Neuronal stem cell (in vitro differentiated cells): ENCODE measurements around the gene ATG16L2.

Experiments used
- DNase-seq: peaks from one replicate; pipeline ENCODE4 v3.0.0-alpha.2; 2013; ENCODE audit warnings: low spot score
- H2AFZ ChIP-seq: one replicate; pipeline ENCODE4 v1.6.1; 2013; ENCODE audit warnings: mild to moderate bottlenecking, low read length, inconsistent platforms
- H2AK5ac ChIP-seq: 2 replicates; pipeline ENCODE4 v1.6.1; 2013; ENCODE audit warnings: low read depth, mild to moderate bottlenecking, inconsistent platforms, low read length, moderate library complexity, mixed read lengths
- H2BK120ac ChIP-seq: 2 replicates; pipeline ENCODE4 v1.6.1; 2013; ENCODE audit warnings: low read depth, mild to moderate bottlenecking, inconsistent platforms, low read length, moderate library complexity, mixed read lengths
- H2BK12ac ChIP-seq: one replicate; pipeline ENCODE4 v1.6.1; 2013; ENCODE audit warnings: low read length, inconsistent platforms
- H2BK15ac ChIP-seq: 2 replicates; pipeline ENCODE4 v1.6.1; 2013; ENCODE audit warnings: mild to moderate bottlenecking, low read length, inconsistent platforms, mixed read lengths
- H2BK5ac ChIP-seq: one replicate; pipeline ENCODE4 v1.6.1; 2013; ENCODE audit warnings: inconsistent platforms, mild to moderate bottlenecking, low read length, moderate library complexity
- H3K14ac ChIP-seq: one replicate; pipeline ENCODE4 v1.6.1; 2013; ENCODE audit warnings: low read length, inconsistent platforms
- H3K18ac ChIP-seq: 2 replicates; pipeline ENCODE4 v1.6.1; 2013; ENCODE audit warnings: low read length, inconsistent platforms
- H3K23ac ChIP-seq: 2 replicates; pipeline ENCODE4 v1.6.1; 2013; ENCODE audit warnings: low read depth, mild to moderate bottlenecking, mixed read lengths, low read length, inconsistent platforms; ENCODE audit not compliant: poor library complexity
- H3K27ac ChIP-seq: replicated peaks from 3 replicates; pipeline ENCODE4 v1.5.1; 2013; ENCODE audit warnings: low read length, inconsistent platforms
- H3K27me3 ChIP-seq, 3 experiments: 2 replicates each; pipeline ENCODE4 v1.6.1; 2013; ENCODE audit warnings: low read length in 3 of 3, mild to moderate bottlenecking in 2 of 3, inconsistent platforms in 1 of 3, low read depth in 1 of 3, mixed read lengths in 1 of 3, moderate library complexity in 1 of 3; ENCODE audit not compliant: control insufficient read depth in 3 of 3, insufficient read depth in 3 of 3
- H3K36me3 ChIP-seq, 2 donors: replicated peaks in 1 of 2; 2 replicates each; pipeline ENCODE4 v1.6.1; 2013; ENCODE audit warnings: low read length in 2 of 2; ENCODE audit not compliant: control insufficient read depth in 2 of 2, insufficient read depth in 2 of 2
- H3K4ac ChIP-seq: 2 replicates; pipeline ENCODE4 v1.6.1; 2013; ENCODE audit warnings: inconsistent platforms, mild to moderate bottlenecking, low read length, moderate library complexity
- H3K4me1 ChIP-seq, 2 donors: 1 replicate in 1 of 2; 2 replicates in 1 of 2; pipeline ENCODE4 v1.6.1; 2013; ENCODE audit warnings: low read length in 2 of 2, low read depth in 1 of 2; ENCODE audit not compliant: control insufficient read depth in 2 of 2, insufficient read depth in 1 of 2
- H3K4me2 ChIP-seq: one replicate; pipeline ENCODE4 v1.6.1; 2013; ENCODE audit warnings: mild to moderate bottlenecking, low read length, inconsistent platforms; ENCODE audit not compliant: insufficient read depth, poor library complexity, severe bottlenecking
- H3K4me3 ChIP-seq, 2 donors: 2 replicates each; pipeline ENCODE4 v1.5.1; 2013; ENCODE audit warnings: low read length in 2 of 2, mild to moderate bottlenecking in 2 of 2, inconsistent platforms in 1 of 2, moderate library complexity in 1 of 2
- H3K79me1 ChIP-seq: one replicate; pipeline ENCODE4 v1.6.1; 2013; ENCODE audit warnings: low read depth, mild to moderate bottlenecking, inconsistent platforms, low read length, moderate library complexity
- H3K9ac ChIP-seq: one replicate; pipeline ENCODE4 v1.6.1; 2013; ENCODE audit warnings: mild to moderate bottlenecking, low read depth, low read length, inconsistent platforms; ENCODE audit not compliant: poor library complexity
- H3K9me3 ChIP-seq, 2 donors: replicated peaks in 1 of 2; 2 replicates each; pipeline versions ENCODE3 to v1.6.1; 2013; ENCODE audit warnings: low read length in 2 of 2, mild to moderate bottlenecking in 2 of 2, inconsistent platforms in 1 of 2, low read depth in 1 of 2, mixed read lengths in 1 of 2, moderate library complexity in 1 of 2; ENCODE audit not compliant: control insufficient read depth in 2 of 2, insufficient read depth in 1 of 2
- H4K8ac ChIP-seq: one replicate; pipeline ENCODE4 v1.6.1; 2013; ENCODE audit warnings: low read depth, mild to moderate bottlenecking, inconsistent platforms, low read length, moderate library complexity
- H4K91ac ChIP-seq: one replicate; pipeline ENCODE4 v1.6.1; 2013; ENCODE audit warnings: low read length, low read depth, mild to moderate bottlenecking, inconsistent platforms; ENCODE audit not compliant: poor library complexity
- WGBS, 2 donors: extraction: QIAGEN DNeasy Blood & Tissue Kit; methylation state at CpG; one replicate each; pipeline ENCODE4 v1.1.7; 2013; ENCODE audit warnings: missing lambda C conversion rate in 2 of 2, mixed read lengths in 1 of 2; ENCODE audit not compliant: insufficient read length in 2 of 2, insufficient replicate concordance in 1 of 2; ENCODE audit errors: extremely low coverage in 2 of 2; 5-methylcytosine and 5-hydroxymethylcytosine counted together

ATG16L2 gene

DNA sequence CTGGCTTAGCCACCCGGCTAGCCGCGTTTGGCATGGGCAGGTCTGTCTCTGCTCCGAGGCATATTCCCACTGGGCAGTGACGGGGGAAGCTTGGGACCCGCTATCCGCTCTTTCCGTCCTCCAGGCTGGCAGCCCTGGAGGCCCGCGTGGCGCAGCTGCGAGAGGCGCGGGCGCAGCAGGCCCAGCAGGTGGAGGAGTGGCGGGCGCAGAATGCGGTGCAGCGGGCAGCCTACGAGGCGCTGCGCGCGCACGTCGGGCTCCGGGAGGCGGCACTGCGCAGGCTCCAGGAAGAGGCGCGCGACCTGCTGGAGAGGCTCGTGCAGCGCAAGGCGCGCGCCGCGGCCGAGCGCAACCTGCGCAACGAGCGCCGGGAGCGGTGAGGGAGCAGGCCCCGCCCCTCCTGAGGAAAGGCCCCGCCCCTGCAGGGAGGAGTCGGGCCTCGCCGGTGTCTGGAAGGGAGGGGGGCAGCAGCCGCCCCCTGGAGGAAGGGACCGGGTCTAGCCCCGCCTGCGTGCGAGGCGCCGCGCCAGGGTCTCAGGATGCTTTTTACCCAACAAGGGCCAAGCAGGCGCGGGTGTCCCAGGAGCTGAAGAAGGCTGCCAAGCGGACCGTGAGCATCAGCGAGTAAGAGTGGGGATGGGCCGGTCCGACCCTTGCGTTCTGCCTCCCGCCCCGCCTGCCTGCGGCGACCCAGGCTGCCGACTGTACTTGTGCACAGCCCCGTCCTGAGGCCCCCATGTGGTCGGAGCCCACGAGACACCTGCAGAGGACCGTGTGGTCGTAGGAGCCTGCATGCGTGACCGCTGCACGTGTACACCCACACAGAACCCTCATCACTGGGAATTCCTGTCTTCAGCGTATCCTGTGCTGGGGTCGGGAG, 7.9 kb downstream of the ATG16L2 start:
- peak overlapping the region; percentile 96 for H2AK5ac ChIP-seq
- peak overlapping the region; percentile 98 for H3K14ac ChIP-seq
- peaks cover 1 to 11% of the 10 kb centered on the region in 2 donors for H3K36me3 ChIP-seq
- H3K4me3 ChIP-seq, result peak overlapping the region; percentile 53 to 82
- peak overlapping the region; percentile 62 for H4K91ac ChIP-seq
- peak; percentile 93 for DNase-seq
- peaks cover 0 to 3% (median 0%) of the 10 kb centered on the region in 3 experiments for H3K27me3 ChIP-seq
- H3K23ac ChIP-seq, result peak overlapping the region; percentile 94
- peaks cover 7 to 13% of the 10 kb centered on the region in 2 donors for H3K4me1 ChIP-seq
- H2BK120ac ChIP-seq, result peak overlapping the region; percentile 16
- peak overlapping the region; percentile 80 for H3K4ac ChIP-seq
- peak overlapping the region; percentile 91 for H3K18ac ChIP-seq
- no peak overlapping the region for H3K27ac ChIP-seq
- peak overlapping the region; percentile 95 for H2AFZ ChIP-seq
- peaks cover 0 to 2% of the 10 kb centered on the region in 2 donors for H3K9me3 ChIP-seq
- peak overlapping the region; percentile 90 for H3K9ac ChIP-seq
- H3K79me1 ChIP-seq, result peaks cover 2% of the 10 kb centered on the region
- peak overlapping the region; percentile 75 for H2BK12ac ChIP-seq
- WGBS, 2 donors, result no CpG with 5 or more reads among the region's 82 CpGs
- peak overlapping the region; percentile 98 for H2BK15ac ChIP-seq
- H4K8ac ChIP-seq, result peak overlapping the region; percentile 75
- H2BK5ac ChIP-seq, result peak overlapping the region; percentile 88
- H3K4me2 ChIP-seq, result peak overlapping the region; percentile 92

DNA sequence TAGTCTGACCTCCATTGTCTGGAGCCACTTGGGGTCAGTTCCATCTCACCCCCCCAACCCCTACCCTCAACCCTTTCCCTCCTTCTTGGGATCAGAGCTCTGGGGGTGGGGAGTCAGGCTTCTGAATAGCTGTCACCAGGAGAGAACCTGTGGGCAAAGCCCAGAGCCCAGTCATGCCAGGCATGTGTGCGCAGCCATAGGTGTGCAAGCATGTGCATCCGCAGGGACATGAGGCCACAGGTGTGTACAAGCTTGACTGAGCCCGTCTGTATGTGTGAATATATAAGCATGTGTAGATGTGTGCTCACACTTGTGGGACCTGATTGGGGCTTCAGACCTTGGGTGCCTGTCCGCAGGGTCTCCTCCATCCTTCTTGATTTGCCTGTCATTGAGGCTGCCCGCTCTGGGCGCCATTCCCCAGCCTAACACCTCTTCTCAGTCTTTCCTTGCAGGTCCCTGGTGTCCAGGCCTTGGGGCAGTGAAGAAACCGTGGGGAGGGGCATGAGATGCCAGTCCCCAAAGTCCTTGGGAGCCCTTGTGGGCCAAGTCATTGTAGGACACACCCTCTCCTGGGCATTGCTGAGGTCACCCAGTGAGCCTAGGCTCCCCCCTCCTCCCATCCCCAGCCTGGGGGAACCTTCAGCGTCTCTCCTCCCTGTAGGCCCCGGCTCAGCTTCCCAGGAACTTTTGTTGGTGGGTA, 9.0 kb downstream of the ATG16L2 start:
- Histone ChIP-seq H3K27ac (no peak overlapping the region), H2BK15ac (peak overlapping the region; percentile 27), H4K8ac (no peak overlapping the region), H3K79me1 (peaks cover 2% of the 10 kb centered on the region), H3K18ac (no peak overlapping the region), H3K27me3 (peaks cover 0 to 3% (median 0%) of the 10 kb centered on the region in 3 experiments), H3K4me1 (peaks cover 7 to 13% of the 10 kb centered on the region in 2 donors), H3K9me3 (peaks cover 0 to 2% of the 10 kb centered on the region in 2 donors), H3K9ac (no peak overlapping the region), H2BK5ac (peak overlapping the region; percentile 88), H3K4ac (no peak overlapping the region), H4K91ac (no peak overlapping the region), H3K4me2 (no peak overlapping the region), H2AFZ (no peak overlapping the region), H3K4me3 (no peak overlapping the region), H2BK120ac (peak overlapping the region; percentile 63), H3K14ac (no peak overlapping the region), H2BK12ac (no peak overlapping the region), H3K36me3 (peaks cover 0 to 6% of the 10 kb centered on the region in 2 donors), H2AK5ac (peak overlapping the region; percentile 96), H3K23ac (no peak overlapping the region)
- DNase-seq, result no peak
- no CpG with 5 or more reads among the region's 9 CpGs for WGBS, 2 donors

DNA sequence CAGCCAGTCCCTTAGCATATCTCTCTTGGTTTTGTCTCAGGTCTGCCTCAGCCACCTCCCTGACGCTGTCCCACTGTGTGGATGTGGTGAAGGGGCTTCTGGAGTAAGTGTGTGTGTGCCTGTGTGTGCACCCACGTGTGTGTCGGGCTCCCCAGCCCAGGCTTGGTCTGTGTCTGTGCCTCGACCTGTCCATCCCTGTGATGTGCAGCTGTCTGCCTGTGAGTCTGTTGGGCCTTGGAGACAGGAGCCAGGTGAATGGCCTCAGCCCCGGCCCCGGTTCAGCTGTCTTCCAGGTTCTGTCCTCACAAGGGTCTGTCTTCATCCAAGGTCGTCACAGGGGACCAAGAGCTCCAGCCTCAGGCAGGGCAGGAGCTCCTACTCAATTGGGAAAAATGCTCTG, 9.8 kb downstream of the ATG16L2 start:
- no peak for DNase-seq
- Histone ChIP-seq H4K91ac (no peak overlapping the region), H3K14ac (no peak overlapping the region), H3K23ac (no peak overlapping the region), H4K8ac (no peak overlapping the region), H3K4me2 (no peak overlapping the region), H2AK5ac (no peak overlapping the region), H3K9ac (no peak overlapping the region), H2BK12ac (no peak overlapping the region), H3K4ac (no peak overlapping the region), H3K4me3 (no peak overlapping the region), H3K79me1 (peaks cover 2% of the 10 kb centered on the region), H2BK15ac (no peak overlapping the region), H2BK120ac (no peak overlapping the region), H2BK5ac (no peak overlapping the region), H2AFZ (no peak overlapping the region), H3K9me3 (peaks cover 0 to 2% of the 10 kb centered on the region in 2 donors), H3K27me3 (peaks cover 0 to 3% (median 0%) of the 10 kb centered on the region in 3 experiments), H3K36me3 (peaks cover 0 to 2% of the 10 kb centered on the region in 2 donors), H3K4me1 (peaks cover 7 to 13% of the 10 kb centered on the region in 2 donors), H3K18ac (no peak overlapping the region), H3K27ac (no peak overlapping the region)
- no CpG with 5 or more reads among the region's 7 CpGs for WGBS, 2 donors
